ENCODE results near the gene MSL2.
"Not testable (repeated sequence)": the region's sequence is repeated elsewhere in the genome, so short reads cannot be mapped to it uniquely, and the experiment has no call there.

MSL2 gene

DNA sequence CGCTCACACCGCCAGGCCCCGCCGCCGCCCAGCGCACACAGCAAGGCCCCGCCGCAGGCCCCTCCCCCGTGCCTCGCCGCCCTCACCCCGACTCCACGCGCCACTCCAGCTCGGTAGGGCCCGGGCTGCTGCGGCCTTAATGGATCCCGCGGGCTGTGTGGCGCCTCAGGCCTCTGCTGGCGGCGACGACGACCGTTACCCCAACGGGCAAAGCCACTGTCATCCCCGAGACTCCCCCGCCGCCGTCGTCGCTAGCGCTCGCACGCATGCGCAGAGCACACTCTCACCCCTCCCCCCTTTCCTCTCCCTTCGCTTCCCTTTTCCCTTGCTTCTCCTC, at the start of gene MSL2:
MSL2 (minus strand) TSS at position 272 of the 337 bp plus-strand sequence. CDS start 1,222 bp downstream, outside the sequence.
- peaks cover 5% of the 10 kb centered on the region for H3K36me3 Mint-ChIP-seq
- H3K9me3 Mint-ChIP-seq (ENCODE audit: low read depth) = no peaks in the 10 kb centered on the region

DNA sequence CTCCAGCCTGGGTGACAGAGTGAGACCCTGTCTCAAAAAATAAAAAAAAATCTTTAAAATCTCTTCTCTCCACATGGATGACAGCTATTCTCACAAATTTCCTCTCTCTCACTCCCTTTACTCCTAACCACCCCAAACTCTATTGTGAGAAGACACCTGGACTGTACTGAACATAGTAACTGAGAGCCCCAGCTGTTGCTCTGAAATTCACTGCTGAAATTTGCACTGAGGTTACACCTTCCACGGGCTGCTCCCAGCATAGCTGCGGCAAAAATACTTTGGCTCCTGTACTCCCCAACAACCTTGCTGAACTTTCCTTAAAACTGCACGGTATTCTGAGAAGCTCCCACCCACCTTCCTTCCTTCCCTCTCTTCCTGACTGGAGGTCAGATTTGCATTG, 49.6 kb upstream of the MSL2 start:
- H3K27ac Mint-ChIP-seq = no peak overlapping the region

More for the DNA sequence above, at the start of gene MSL2:
- peaks cover 43% of the 10 kb centered on the region for H3K4me1 Mint-ChIP-seq (ENCODE audit: low read depth)
- peak within 1 kb of the TSS; percentile 99 for H3K27ac Mint-ChIP-seq
- peak within 1 kb of the TSS; percentile 99 for H3K4me3 Mint-ChIP-seq
- H3K27me3 Mint-ChIP-seq = no peaks in the 10 kb centered on the region

GRCh38 chr3:136239094-136239493, 43.0 kb upstream of the MSL2 start:
- H3K4me1 Mint-ChIP-seq (ENCODE audit: low read depth) = no peaks in the 10 kb centered on the region
- H3K36me3 Mint-ChIP-seq = no peaks in the 10 kb centered on the region

More for the DNA sequence above, 49.6 kb upstream of the MSL2 start:
- H3K4me1 Mint-ChIP-seq (ENCODE audit: low read depth) = peaks cover 7% of the 10 kb centered on the region
- no peak overlapping the region for H3K4me3 Mint-ChIP-seq
- H3K36me3 Mint-ChIP-seq = no peaks in the 10 kb centered on the region
- no peaks in the 10 kb centered on the region for H3K27me3 Mint-ChIP-seq
- no peaks in the 10 kb centered on the region for H3K9me3 Mint-ChIP-seq (ENCODE audit: low read depth)

GRCh38 chr3:136237961-136238649, 42.0 kb upstream of the MSL2 start:
- no peaks in the 10 kb centered on the region for H3K27me3 Mint-ChIP-seq
- H3K36me3 Mint-ChIP-seq = no peaks in the 10 kb centered on the region

More at GRCh38 chr3:136239094-136239493, 43.0 kb upstream of the MSL2 start:
- Mint-ChIP-seq H3K27ac (no peak overlapping the region), H3K27me3 (no peaks in the 10 kb centered on the region), H3K9me3 (ENCODE audit: low read depth) (no peaks in the 10 kb centered on the region), H3K4me3 (no peak overlapping the region)

DNA sequence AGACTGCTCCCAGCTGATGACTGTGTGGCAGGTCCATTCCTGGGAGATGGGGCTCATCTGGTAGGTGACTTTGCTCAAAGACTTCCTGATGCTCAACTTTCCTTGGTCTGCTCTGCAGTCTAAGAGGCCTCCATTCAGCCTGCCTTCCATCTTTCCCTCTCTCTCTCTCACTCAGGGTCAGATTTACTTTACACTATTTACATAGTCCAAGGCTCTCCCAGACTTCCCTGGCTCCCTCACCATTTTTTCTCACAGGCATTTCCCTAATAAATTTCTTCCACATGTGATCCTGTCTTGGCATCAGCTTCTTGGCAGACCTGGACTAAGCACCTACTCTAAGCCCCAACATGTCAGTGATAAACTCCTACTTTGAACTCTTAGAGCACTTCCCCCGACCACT, 41.0 kb upstream of the MSL2 start:
- H3K27me3 Mint-ChIP-seq = no peaks in the 10 kb centered on the region
- H3K9me3 Mint-ChIP-seq (ENCODE audit: low read depth) = no peaks in the 10 kb centered on the region
- no peak overlapping the region for H3K4me3 Mint-ChIP-seq
- H3K27ac Mint-ChIP-seq = no peak overlapping the region
- H3K4me1 Mint-ChIP-seq (ENCODE audit: low read depth) = no peaks in the 10 kb centered on the region
- H3K36me3 Mint-ChIP-seq = no peaks in the 10 kb centered on the region

More at GRCh38 chr3:136237961-136238649, 42.0 kb upstream of the MSL2 start:
- Mint-ChIP-seq H3K4me3 (no peak overlapping the region), H3K27ac (no peak overlapping the region), H3K9me3 (ENCODE audit: low read depth) (no peaks in the 10 kb centered on the region), H3K4me1 (ENCODE audit: low read depth) (no peaks in the 10 kb centered on the region)

DNA sequence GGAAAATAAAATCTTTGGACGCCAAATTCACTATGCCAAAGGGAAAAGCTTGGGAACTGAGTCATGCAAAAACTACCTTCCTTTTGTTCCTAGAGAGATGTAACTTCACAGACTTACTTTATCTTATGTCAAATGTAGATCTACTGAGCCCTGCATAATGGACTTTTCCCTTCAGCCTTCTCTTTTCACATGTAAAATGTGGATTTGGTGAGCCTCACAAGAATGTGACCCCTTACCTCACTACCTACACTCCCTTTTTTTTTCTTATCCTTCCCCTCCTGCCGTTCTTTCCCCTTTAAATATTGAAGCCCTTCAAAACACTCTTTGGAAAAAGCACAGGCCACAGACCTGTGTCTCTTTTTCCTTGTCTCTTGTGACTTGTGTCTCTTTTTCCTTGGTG, 40.0 kb upstream of the MSL2 start:
- H3K36me3 Mint-ChIP-seq = no peaks in the 10 kb centered on the region
- H3K4me1 Mint-ChIP-seq (ENCODE audit: low read depth) = no peaks in the 10 kb centered on the region
- no peak overlapping the region for H3K4me3 Mint-ChIP-seq
- no peaks in the 10 kb centered on the region for H3K9me3 Mint-ChIP-seq (ENCODE audit: low read depth)
- H3K27me3 Mint-ChIP-seq = no peaks in the 10 kb centered on the region
- H3K27ac Mint-ChIP-seq = no peak overlapping the region

DNA sequence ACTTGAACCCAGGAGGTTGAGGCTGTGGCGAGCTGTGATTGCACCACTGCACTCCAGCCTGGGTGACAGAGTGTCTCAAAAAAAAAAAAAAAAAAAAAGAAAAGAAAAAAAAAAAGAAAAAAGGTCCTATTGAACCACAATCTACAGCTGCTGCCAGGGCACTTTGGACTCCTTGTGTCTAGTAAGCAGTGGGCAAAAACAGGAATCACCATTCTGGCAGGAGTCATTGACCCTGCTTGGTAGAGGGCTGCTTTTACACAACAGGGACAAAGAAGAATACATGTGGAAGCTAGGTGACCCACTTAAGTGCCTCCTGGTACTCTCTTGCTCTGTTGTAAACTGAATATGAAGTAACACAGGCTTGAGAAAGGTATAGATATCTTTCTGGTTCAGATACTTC, 39.4 kb upstream of the MSL2 start:
- Mint-ChIP-seq H3K4me1 (ENCODE audit: low read depth) (no peaks in the 10 kb centered on the region), H3K27me3 (no peaks in the 10 kb centered on the region), H3K4me3 (no peak overlapping the region), H3K36me3 (no peaks in the 10 kb centered on the region), H3K27ac (no peak overlapping the region), H3K9me3 (ENCODE audit: low read depth) (no peaks in the 10 kb centered on the region)

DNA sequence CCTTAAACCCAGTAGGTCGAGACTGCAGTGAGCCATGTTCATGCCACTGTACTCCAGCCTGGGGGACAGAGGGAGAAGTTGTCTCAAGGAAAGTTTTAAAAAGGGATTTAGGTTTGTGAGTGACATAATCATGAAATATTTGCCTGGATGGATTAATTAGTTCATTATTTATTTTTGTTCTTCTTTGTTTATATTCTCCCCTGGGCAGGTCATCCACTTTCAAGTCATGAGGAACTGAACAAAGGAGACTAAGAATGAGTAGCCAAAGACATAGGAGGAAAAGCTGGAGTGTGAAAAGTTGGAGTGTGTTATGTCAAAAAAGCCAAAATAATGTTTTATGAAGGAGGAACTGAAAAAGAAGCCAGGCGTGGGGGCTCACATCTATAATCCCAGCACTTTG, 36.3 kb upstream of the MSL2 start:
- Mint-ChIP-seq H3K9me3 (ENCODE audit: low read depth) (no peaks in the 10 kb centered on the region), H3K4me1 (ENCODE audit: low read depth) (no peaks in the 10 kb centered on the region), H3K27me3 (no peaks in the 10 kb centered on the region), H3K27ac (no peak overlapping the region), H3K36me3 (no peaks in the 10 kb centered on the region), H3K4me3 (no peak overlapping the region)

DNA sequence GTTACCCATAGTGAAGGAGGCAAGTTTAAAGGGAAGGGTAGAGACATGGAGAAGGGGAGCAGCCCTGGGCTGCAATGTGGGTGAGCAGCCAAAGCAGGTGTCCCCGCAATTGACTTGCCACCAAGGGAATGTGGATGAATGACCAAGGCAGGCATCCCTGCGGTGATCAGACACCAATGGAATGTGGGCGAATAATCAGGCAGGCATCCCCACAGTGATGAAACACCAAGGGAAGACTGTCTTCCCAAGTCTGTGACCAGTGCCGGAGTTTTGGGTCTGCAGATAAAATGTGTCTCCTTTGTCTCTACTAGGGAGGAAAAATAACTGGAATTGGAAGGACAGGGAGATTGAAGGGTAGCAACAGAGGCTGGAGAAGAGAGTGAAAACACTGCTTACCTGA, 26.6 kb upstream of the MSL2 start:
- H3K9me3 Mint-ChIP-seq (ENCODE audit: low read depth); H3K27me3 Mint-ChIP-seq; H3K4me3 Mint-ChIP-seq; H3K4me1 Mint-ChIP-seq (ENCODE audit: low read depth); H3K36me3 Mint-ChIP-seq; H3K27ac Mint-ChIP-seq: not testable (repeated sequence)

GRCh38 chr3:136211547-136211946, 15.4 kb upstream of the MSL2 start:
- Mint-ChIP-seq H3K4me3 (no peak overlapping the region), H3K36me3 (peaks cover 2% of the 10 kb centered on the region), H3K27ac (no peak overlapping the region), H3K4me1 (ENCODE audit: low read depth) (no peaks in the 10 kb centered on the region), H3K9me3 (ENCODE audit: low read depth) (no peaks in the 10 kb centered on the region), H3K27me3 (peaks cover 8% of the 10 kb centered on the region)

DNA sequence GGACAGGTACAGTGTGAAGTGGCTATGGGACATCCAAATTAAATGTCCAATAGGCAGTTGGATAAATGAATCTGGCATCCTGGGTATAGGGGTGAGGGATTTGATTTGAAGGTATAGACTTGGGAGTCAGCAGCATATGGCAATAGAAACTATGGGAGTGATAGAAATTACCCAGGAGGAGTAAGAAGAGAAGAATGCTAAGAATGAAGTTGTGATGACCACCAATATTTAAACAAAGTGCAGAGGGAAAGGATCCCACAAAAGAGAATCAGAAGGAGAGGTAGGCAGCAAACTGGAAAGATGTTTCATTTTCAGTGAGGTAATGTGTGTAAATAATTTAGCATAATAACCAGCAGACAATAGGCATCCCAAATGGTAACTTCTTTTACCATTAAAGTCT, 13.8 kb upstream of the MSL2 start:
- H3K36me3 Mint-ChIP-seq = peaks cover 2% of the 10 kb centered on the region
- peaks cover 8% of the 10 kb centered on the region for H3K27me3 Mint-ChIP-seq
- H3K4me3 Mint-ChIP-seq = no peak overlapping the region
- no peaks in the 10 kb centered on the region for H3K4me1 Mint-ChIP-seq (ENCODE audit: low read depth)
- H3K9me3 Mint-ChIP-seq (ENCODE audit: low read depth) = no peaks in the 10 kb centered on the region
- no peak overlapping the region for H3K27ac Mint-ChIP-seq

DNA sequence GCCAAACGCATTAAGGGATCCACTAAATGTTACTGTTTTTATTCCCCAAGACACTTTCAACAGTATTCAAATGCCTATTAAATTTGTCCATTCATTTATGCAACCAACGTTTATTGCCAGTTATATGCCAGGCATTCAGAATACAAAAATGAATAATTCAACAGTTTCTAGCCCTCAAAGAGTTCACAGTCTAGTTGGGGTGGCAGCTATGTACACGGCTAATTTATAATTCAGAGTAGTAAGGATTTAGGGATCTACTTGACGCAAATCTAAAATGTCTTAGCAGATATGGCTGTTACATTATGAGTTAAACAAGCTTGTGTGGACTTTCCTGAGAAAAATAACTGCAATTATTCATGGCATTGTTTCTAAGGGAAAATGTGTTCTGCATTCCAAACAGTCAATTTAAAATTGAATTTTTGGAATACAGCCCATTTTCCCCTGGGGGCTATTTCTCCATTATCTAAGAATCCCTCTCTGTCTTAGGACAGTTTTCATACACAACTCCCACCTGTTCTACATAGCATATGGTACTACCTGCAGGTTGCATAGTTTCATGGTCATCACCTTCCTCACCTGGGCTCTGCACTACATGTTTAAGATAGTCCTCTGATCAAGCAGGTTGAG, 11.5 kb upstream of the MSL2 start:
- peaks cover 2% of the 10 kb centered on the region for H3K36me3 Mint-ChIP-seq
- no peaks in the 10 kb centered on the region for H3K9me3 Mint-ChIP-seq (ENCODE audit: low read depth)
- no peak overlapping the region for H3K27ac Mint-ChIP-seq
- H3K4me3 Mint-ChIP-seq = no peak overlapping the region
- peaks cover 9% of the 10 kb centered on the region for H3K27me3 Mint-ChIP-seq
- H3K4me1 Mint-ChIP-seq (ENCODE audit: low read depth) = no peaks in the 10 kb centered on the region

- H3K4me1 Mint-ChIP-seq (ENCODE audit: low read depth) = peaks cover 16% of the 10 kb centered on the region
- not testable (repeated sequence) for H3K9me3 Mint-ChIP-seq (ENCODE audit: low read depth); H3K36me3 Mint-ChIP-seq; H3K4me3 Mint-ChIP-seq; H3K27me3 Mint-ChIP-seq; H3K27ac Mint-ChIP-seq
These were observed 3.1 kb upstream of the MSL2 start for GRCh38 chr3:136199219-136199618.

DNA sequence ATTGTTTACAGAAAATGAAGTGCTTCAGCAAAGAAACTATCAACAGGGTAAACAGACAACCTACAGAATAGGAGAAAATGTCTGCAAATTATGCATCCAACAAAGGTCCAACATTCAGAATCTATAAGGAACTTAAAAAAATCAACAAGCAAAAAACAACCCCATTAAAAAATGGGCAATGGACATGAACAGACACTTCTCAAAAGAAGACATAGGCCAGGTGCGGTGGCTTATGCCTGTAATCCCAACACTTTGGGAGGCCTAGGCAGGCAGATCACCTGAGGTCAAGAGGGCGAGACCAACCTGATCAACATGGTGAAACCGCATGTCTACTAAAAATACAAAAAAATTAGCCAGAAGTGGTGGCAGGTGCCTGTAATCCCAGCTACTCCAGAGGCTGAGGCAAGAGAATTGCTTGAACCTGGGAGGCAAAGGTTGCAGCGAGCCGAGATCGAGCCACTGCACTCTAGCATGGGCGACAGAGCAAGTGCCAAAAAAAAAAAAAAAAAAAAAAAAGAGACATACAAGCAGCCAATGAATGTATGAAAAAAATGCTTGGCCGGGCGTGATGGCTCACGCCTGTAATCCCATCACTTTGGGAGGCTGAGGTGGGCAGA, 2.4 kb upstream of the MSL2 start:
- H3K4me3 Mint-ChIP-seq; H3K36me3 Mint-ChIP-seq; H3K9me3 Mint-ChIP-seq (ENCODE audit: low read depth); H3K27me3 Mint-ChIP-seq: not testable (repeated sequence)
- H3K27ac Mint-ChIP-seq = peak overlapping the region; percentile 97
- H3K4me1 Mint-ChIP-seq (ENCODE audit: low read depth) = peaks cover 19% of the 10 kb centered on the region

- H3K36me3 Mint-ChIP-seq = peaks cover 5% of the 10 kb centered on the region
- H3K27me3 Mint-ChIP-seq = no peaks in the 10 kb centered on the region
- H3K27ac Mint-ChIP-seq = peak overlapping the region; percentile 97
- H3K4me1 Mint-ChIP-seq (ENCODE audit: low read depth) = peaks cover 30% of the 10 kb centered on the region
- no peaks in the 10 kb centered on the region for H3K9me3 Mint-ChIP-seq (ENCODE audit: low read depth)
- peak overlapping the region; percentile 94 for H3K4me3 Mint-ChIP-seq
These were observed 1.1 kb upstream of the MSL2 start for GRCh38 chr3:136197159-136197793.

Measured in activated naive CD8-positive, alpha-beta T cell (primary cell).